SH-SY5Y (cell line): ENCODE measurements around the gene LHX4.

Experiments used
- GATA2 ChIP-seq: IDR thresholded peaks from 2 replicates; pipeline ENCODE4 v1.6.1; 2011; ENCODE audit warnings: mild to moderate bottlenecking, low read depth, low read length
- GATA3 ChIP-seq: IDR thresholded peaks from 2 replicates; pipeline ENCODE4 v1.6.1; 2011; ENCODE audit warnings: low read depth, mild to moderate bottlenecking, low read length, moderate library complexity

Gene LHX4

DNA sequence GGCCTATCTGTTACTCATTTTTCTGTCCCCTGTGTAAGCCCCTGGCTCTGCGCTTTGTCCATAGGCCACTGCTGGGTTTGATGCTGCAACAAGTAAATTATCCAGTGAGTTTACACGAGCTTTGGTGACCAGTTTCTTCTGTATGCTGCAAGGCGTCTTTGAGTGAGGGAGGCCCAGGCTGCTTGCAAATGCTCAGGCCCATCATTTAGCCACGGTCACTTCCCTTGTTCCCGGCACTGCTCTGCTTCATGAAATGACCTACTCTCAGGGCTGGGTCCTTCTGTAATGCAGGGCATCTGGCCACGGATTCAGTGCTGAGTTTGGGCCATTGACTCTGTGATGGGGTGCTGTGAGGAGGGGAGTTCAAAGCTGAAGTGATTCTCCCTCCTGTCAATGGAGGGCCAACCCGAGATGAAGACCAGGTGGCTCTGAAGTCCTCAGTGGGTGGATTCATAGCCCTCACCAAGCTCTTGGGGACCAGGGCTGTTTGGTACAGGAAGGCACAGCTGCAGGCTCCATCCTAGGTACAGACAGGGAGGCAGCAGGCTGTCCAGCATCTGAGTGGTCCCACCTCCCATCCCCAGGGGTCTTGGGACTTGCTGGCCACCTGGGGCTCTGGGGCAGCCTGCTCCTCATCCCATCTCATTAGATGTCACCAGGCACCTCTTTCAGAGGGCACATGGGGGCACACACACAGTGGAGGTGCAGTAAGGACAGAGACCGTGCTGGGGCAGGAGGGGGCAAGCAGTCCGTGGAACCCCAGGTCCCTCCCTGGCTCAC lies 21.7 kb downstream of the LHX4 start:
- no peak for TF ChIP-seq GATA2
- TF ChIP-seq GATA3: no peak

- no peak for TF ChIP-seq GATA3
- no peak for TF ChIP-seq GATA2
These were observed 22.8 kb downstream of the LHX4 start for GRCh38 chr1:180252638-180253536.

DNA sequence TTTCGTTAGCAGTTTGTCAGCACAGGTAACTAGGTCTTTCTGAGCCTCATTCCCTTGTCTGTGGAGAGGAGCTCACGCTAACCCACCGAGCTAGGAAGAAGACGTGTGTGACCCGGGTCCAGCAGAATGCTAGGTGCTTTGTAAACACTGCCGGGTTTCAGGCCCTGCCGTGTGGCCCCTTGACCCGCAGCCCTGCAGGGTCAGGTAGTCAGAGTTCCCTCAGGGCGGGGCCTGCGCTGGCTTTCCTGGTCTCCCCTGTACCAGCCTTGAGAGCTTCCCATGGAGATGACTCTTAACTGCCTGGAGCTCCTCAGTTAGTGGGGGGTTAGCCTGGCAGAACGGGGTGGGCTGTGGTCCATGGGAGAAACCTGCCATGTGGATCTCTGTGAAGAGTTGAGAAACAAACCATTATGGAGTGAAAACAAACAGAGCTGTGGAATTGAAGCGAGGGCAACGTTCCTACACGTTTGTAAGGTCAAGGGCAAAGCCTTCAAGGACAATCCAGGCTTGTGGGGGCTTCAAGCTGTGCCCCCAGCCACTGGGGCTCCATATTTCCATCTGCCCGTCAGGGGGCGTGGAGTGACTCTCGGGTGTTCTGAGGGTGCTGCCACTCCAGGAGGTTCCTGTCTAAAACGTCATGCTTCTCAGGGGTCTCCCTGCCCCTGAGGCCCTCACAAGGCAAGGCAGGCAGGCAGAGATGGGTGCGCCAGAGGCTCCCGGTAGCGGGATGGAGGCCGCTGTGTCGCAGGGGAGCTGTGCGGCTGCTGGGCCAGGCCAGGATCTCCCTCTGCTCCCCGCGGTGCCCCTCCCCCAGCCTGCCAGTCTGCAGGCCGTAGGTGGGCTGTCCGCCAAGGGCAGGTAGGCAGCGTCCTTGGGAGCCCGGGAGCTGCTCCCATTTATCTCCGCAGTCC lies 23.8 kb downstream of the LHX4 start:
- no peak for TF ChIP-seq GATA3
- no peak for TF ChIP-seq GATA2

- TF ChIP-seq GATA3 (no peak), GATA2 (no peak)
These were observed 24.4 kb downstream of the LHX4 start for GRCh38 chr1:180254496-180254819.

DNA sequence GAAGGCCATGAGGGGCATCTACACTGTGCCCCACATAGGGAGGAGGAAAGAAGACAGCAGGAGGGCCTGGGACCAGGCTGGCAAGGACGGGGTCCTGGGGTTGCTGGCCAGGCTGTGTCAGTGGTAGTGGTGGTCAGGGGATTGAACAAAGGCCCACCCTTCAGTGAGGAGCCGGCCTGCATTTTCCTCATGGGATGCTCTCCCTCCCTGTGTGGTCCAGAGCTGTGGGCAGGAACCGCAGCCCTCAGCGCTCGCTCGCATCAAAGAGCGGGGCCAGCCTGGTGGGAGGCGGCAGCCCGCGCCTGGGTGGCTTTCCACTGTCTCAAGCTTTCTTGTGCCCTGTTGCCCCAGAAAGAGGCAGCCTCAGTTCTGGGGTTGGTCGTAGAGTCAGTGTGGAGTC lies 24.8 kb downstream of the LHX4 start:
- TF ChIP-seq GATA2 (no peak), GATA3 (no peak)

DNA sequence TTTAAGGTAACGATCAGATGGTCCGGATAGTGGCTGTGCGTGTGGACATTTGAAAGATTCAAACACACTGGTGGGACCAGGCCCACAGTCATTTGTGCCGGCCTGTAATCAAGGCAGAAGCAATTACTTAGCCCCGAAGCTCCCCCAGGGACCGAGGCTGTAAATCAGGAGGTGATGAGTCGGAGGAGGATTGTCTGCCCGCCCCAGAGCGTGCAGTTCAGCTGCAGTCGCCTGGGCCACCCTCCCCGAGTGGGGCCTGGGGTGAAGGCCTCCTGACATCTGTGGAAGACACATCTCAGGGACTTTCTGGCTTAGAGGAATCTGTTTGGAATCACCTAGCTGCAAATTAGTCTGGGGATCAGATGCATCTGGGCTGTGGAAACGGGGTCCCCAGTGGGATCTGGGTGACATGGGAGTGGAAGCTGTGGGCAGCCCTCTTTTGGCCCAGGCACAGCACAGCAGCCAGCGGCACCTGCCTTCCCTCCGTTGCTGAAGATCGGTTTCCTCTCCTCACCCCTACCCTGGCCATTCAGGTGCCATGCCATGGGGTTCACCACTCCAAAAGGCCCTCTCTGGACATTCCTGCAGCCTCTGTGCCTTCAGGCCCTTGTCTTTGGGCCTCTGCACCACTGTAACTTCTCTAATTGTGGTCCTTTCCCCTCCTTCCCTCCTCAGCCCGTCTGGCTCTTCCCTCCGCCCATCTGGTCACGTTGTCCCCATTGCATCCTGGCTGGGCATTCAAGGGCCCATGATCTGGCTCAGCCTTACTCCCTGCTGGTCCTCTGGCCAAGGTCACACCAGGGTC lies 25.7 kb downstream of the LHX4 start:
- TF ChIP-seq GATA3 (no peak), GATA2 (no peak)

DNA sequence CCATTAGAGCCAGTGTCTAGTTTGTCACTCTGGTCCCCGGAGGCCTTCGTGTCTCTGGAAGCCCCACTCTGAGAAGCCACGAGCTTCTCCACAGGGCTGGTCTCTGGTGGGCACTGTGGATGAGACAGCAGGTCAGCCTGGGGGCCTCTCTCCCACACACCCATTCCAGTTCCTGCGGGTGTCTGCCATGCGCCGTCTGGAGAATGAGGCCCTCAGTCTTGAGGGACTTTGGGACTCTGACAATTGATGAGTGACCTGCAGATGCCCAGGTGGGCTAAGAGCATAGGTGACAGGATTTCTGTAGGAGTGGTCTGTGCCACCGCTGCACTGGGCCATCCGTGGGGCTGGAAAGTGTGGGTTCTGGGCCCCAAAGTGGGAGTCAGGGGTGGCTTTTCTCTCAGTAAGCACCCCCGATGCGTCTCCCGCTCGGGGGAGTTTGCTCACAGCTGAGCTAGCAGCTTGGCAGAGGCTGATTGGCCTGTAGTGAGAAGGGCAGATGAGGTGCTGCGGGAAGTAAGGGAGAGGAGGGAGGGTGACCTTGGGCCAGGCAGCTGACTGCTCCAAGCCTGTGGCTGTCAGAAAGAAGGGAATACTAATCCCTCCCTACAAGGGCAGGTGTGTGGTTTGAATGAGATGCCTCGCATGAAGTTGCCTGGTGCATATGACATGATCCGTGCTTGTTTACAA lies 26.4 kb downstream of the LHX4 start:
- TF ChIP-seq GATA2 (no peak), GATA3 (no peak)

- TF ChIP-seq GATA3: no peak
- no peak for TF ChIP-seq GATA2
These were observed 26.9 kb downstream of the LHX4 start for GRCh38 chr1:180257028-180257386.

GRCh38 chr1:180257486-180257885 lies 27.4 kb downstream of the LHX4 start:
- TF ChIP-seq GATA3 (no peak), GATA2 (no peak)

GRCh38 chr1:180258290-180258689 lies 28.2 kb downstream of the LHX4 start:
- TF ChIP-seq GATA3: no peak
- no peak for TF ChIP-seq GATA2

- TF ChIP-seq GATA3 (no peak), GATA2 (no peak)
These were observed 28.9 kb downstream of the LHX4 start for GRCh38 chr1:180258935-180259334.

DNA sequence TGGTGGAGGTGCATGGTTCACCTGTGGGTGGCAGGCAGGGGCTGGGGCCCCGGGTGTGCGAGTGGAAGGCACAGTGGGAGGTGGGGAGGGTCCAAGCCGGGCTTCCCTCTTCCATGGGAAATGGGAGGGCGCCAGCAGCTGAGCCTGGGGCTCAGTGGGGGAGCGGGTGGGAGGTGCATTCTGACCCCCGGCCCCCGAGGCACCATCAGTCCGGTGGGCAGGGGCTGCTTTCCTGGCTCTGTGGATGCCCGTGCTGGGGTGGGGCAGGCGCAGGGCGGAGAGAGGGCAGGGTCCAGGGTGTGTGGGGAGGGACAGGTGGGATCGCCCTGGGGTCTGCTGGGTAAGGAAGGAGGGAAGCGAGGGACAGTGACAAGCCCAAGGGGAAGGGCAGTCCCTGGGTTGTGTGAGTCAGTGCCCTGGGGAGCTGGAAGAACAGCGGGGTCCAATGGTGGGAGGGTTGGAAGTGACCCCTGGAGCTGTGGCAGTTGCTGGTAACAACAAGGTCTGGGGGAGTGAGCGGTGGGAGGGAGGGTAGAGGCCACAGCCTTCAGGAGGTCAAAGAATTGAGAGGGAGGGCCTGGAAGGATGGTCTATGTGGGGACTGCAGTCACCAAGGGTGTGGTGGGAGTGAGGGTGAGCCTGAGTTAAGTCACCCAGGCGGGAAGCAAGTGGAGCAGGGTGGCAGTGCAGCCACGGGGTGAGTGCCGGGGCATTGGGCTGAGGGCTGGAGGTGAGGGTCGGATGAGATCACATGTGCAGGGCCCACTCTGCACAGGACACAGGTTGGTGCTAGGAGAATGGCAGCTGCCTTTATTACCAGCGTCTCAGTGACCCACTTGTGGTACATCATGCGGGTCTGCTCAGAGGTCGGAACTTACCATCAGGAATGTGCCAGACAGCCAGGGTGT lies 29.6 kb downstream of the LHX4 start:
- TF ChIP-seq GATA2 (no peak), GATA3 (no peak)
